SK-N-SH treated with all-trans-retinoic acid at 6 μM for 48 hours (cell line): Measurements from ENCODE around the gene IL4R.

Experiments used
- BACH2 ChIP-seq: fragments of 250-450 bp; sonication (Bioruptor Pico); IDR thresholded peaks from 2 replicates; pipeline ENCODE4 v1.9.0; 2021; ENCODE audit warnings: mild to moderate bottlenecking, borderline replicate concordance
- CREB5 ChIP-seq: fragments of 250-450 bp; sonication (Bioruptor Pico); IDR thresholded peaks from 2 replicates; pipeline ENCODE4 v1.5.1; 2020; ENCODE audit warnings: low read depth, mild to moderate bottlenecking, moderate library complexity
- ISL1 ChIP-seq: fragments of 250-450 bp; sonication (Bioruptor Pico); IDR thresholded peaks from 2 replicates; pipeline ENCODE4 v2.1.2; 2022; ENCODE audit warnings: mild to moderate bottlenecking, moderate library complexity
- OSR1 ChIP-seq: fragments of 250-450 bp; sonication (Bioruptor Pico); IDR thresholded peaks from 2 replicates; pipeline ENCODE4 v1.8.0; 2022; ENCODE audit warnings: moderate library complexity, mild to moderate bottlenecking, inconsistent platforms
- PPARA ChIP-seq: fragments of 250-450 bp; sonication (Bioruptor Pico); IDR thresholded peaks from 2 replicates; pipeline ENCODE4 v1.5.0; 2020; ENCODE audit warnings: mild to moderate bottlenecking, borderline replicate concordance
- SNAI2 ChIP-seq: fragments of 250-450 bp; sonication (Bioruptor Pico); IDR thresholded peaks from 2 replicates; pipeline ENCODE4 v1.5.0; 2020; ENCODE audit warnings: mild to moderate bottlenecking, moderate library complexity
- TCF4 ChIP-seq: fragments of 250-450 bp; sonication (Bioruptor Pico); IDR thresholded peaks from 2 replicates; pipeline ENCODE4 v1.8.0; 2021; ENCODE audit warnings: mild to moderate bottlenecking, moderate library complexity, borderline replicate concordance
- ZC3H10 ChIP-seq: fragments of 250-450 bp; sonication (Bioruptor Pico); IDR thresholded peaks from 2 replicates; pipeline ENCODE4 v1.5.1; 2021; ENCODE audit warnings: mild to moderate bottlenecking, moderate library complexity
- ZFP3 ChIP-seq: fragments of 250-450 bp; sonication (Bioruptor Pico); IDR thresholded peaks from 2 replicates; pipeline ENCODE4 v1.5.0; 2020; ENCODE audit warnings: mild to moderate bottlenecking, moderate library complexity
- TF ChIP-seq, protein P1 (sequence below): fragments of 250-450 bp; sonication (Bioruptor Pico); IDR thresholded peaks from 2 replicates; pipeline ENCODE4 v1.5.0; 2020; ENCODE audit warnings: mild to moderate bottlenecking, moderate library complexity

GRCh38 chr16:27361987-27362386, 48.2 kb downstream of the IL4R start:
- no peak for TF ChIP-seq CREB5 (CRISPR knock-in tag)
- TF ChIP-seq BACH2 (CRISPR knock-in tag): no peak
- TF ChIP-seq PPARA: no peak
- TF ChIP-seq SNAI2 (CRISPR knock-in tag): no peak
- TF ChIP-seq, protein P1, sequence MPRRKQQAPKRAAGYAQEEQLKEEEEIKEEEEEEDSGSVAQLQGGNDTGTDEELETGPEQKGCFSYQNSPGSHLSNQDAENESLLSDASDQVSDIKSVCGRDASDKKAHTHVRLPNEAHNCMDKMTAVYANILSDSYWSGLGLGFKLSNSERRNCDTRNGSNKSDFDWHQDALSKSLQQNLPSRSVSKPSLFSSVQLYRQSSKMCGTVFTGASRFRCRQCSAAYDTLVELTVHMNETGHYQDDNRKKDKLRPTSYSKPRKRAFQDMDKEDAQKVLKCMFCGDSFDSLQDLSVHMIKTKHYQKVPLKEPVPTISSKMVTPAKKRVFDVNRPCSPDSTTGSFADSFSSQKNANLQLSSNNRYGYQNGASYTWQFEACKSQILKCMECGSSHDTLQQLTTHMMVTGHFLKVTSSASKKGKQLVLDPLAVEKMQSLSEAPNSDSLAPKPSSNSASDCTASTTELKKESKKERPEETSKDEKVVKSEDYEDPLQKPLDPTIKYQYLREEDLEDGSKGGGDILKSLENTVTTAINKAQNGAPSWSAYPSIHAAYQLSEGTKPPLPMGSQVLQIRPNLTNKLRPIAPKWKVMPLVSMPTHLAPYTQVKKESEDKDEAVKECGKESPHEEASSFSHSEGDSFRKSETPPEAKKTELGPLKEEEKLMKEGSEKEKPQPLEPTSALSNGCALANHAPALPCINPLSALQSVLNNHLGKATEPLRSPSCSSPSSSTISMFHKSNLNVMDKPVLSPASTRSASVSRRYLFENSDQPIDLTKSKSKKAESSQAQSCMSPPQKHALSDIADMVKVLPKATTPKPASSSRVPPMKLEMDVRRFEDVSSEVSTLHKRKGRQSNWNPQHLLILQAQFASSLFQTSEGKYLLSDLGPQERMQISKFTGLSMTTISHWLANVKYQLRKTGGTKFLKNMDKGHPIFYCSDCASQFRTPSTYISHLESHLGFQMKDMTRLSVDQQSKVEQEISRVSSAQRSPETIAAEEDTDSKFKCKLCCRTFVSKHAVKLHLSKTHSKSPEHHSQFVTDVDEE (CRISPR knock-in tag): no peak
- no peak for TF ChIP-seq TCF4 (CRISPR knock-in tag)
- no peak for TF ChIP-seq ZC3H10
- peak; percentile 97 for TF ChIP-seq ZFP3
- TF ChIP-seq OSR1 (CRISPR knock-in tag): no peak
- no peak for TF ChIP-seq ISL1 (CRISPR knock-in tag)
